ENCODE measurements around the gene DCC. TPM values are rescaled to one million over a fixed set of nuclear protein-coding genes. Genes with fewer than 3 reads are reported as not detected.

Gene DCC
- total RNA-seq, 6 experiments from 2014 or later, result not detected

DNA sequence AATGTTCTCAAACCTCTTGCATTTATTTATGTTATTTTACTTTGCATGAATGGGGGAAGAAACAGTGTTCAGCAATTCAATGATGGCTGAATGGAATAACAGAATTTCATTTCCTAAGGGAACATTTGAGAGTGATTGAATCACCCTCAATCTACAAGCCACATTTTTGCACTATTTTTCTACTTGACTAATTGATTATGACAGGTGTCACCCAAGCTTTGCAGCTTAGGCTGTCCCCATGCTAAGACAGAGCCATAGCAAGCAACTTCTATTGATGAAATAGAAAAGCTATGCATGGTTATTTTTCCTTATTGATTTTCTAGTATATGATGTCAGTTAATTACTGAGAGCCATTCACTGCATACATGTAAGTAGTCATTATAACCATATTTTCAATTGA, 795.7 kb downstream of the DCC start:
- TF ChIP-seq, protein P1, sequence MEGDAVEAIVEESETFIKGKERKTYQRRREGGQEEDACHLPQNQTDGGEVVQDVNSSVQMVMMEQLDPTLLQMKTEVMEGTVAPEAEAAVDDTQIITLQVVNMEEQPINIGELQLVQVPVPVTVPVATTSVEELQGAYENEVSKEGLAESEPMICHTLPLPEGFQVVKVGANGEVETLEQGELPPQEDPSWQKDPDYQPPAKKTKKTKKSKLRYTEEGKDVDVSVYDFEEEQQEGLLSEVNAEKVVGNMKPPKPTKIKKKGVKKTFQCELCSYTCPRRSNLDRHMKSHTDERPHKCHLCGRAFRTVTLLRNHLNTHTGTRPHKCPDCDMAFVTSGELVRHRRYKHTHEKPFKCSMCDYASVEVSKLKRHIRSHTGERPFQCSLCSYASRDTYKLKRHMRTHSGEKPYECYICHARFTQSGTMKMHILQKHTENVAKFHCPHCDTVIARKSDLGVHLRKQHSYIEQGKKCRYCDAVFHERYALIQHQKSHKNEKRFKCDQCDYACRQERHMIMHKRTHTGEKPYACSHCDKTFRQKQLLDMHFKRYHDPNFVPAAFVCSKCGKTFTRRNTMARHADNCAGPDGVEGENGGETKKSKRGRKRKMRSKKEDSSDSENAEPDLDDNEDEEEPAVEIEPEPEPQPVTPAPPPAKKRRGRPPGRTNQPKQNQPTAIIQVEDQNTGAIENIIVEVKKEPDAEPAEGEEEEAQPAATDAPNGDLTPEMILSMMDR (IDR thresholded peaks at IDR 0.05), result no peak
- Mint-ChIP-seq H3K4me1 (ENCODE audit: low read depth) (no peaks in the 10 kb centered on the region), H3K27ac (no peak overlapping the region), H3K4me3 (no peak overlapping the region), H3K9me3 (peaks cover 32% of the 10 kb centered on the region), H3K36me3 (ENCODE audit: low read depth) (no peaks in the 10 kb centered on the region), H3K27me3 (ENCODE audit: insufficient read depth) (no peaks in the 10 kb centered on the region)
- DNase-seq, result no peak

DNA sequence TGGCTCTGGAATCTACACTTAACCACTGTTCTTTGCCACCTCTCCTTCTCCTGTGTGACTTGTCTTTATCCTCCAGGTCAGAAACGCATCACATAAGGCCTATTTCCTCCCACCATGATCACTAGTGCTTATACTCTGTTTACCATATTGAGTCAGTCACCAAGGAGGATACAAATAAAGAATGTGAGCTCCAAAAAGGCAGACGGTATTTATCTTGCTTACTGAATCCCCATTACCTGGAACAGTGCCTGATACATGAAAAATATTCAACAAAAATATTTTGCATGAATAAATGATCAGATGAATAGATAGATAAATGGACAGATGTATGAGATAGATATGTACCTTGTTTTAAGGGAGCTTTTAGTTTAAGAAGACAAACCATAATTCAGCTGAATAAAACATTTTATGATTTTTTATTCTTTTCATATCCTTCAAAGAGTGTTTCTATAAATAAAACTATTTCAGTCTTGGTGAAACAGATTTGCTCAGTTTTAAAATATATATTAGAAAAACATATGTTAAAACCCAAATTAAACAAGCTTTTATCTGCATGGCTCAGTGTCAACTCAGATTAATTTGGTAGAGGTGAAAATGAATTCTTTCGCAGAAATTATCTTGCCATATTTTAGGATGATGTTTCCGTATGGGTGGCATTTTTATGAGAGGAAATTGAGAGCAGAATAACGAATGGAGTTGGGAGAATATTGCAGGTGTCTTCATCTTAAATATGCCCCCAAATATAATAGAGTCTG, 799.9 kb downstream of the DCC start:
- no peak for DNase-seq
- H3K27ac Mint-ChIP-seq, result no peak overlapping the region
- TF ChIP-seq, protein P1 (IDR thresholded peaks at IDR 0.05), result no peak
- no peaks in the 10 kb centered on the region for H3K4me1 Mint-ChIP-seq (ENCODE audit: low read depth)
- H3K4me3 Mint-ChIP-seq, result no peak overlapping the region
- no peaks in the 10 kb centered on the region for H3K27me3 Mint-ChIP-seq (ENCODE audit: insufficient read depth)
- no peaks in the 10 kb centered on the region for H3K36me3 Mint-ChIP-seq (ENCODE audit: low read depth)
- peaks cover 33% of the 10 kb centered on the region for H3K9me3 Mint-ChIP-seq

DNA sequence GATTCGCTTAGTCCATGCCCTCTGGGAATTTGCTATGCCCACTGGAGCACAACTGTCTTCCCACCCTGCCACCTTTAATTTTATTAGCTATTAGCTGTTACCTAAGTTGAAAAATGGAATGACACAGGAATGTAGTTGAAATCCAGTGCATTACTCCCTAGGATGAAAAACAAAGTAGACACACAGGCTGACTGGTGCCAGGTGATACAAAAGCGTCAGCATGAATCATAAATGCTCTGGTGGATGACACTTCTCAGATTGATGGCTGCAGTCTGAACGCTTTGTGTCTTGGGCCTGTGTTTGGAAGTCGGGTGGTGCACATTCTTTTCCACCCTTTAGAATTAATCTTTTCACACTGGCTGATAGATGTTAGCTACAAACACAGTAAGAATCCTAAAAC, 802.0 kb downstream of the DCC start:
- Mint-ChIP-seq H3K9me3 (peaks cover 36% of the 10 kb centered on the region), H3K4me1 (ENCODE audit: low read depth) (no peaks in the 10 kb centered on the region), H3K4me3 (no peak overlapping the region), H3K27me3 (ENCODE audit: insufficient read depth) (no peaks in the 10 kb centered on the region), H3K27ac (no peak overlapping the region), H3K36me3 (ENCODE audit: low read depth) (no peaks in the 10 kb centered on the region)
- no peak for DNase-seq
- TF ChIP-seq, protein P1 (IDR thresholded peaks at IDR 0.05), result no peak

DNA sequence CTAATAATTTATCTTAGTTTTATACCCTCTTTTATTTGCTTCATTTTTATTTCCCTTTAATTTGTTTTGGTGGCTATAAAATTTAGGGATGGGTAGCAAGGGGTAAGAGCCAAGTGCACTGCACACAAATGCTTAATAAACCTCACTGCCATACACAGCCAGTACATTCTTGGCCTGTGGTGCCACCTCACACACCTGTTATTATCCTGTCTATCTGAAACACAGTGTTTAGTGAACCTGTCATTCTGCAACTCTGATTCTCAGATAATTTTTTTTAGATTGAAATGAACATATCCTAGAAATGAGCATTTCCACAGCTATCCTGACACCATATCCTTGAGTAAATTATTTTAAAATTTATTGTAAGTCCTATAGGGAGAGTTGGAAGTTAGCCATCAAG, 807.5 kb downstream of the DCC start:
- peaks cover 35% of the 10 kb centered on the region for H3K9me3 Mint-ChIP-seq
- H3K27me3 Mint-ChIP-seq (ENCODE audit: insufficient read depth), result no peaks in the 10 kb centered on the region
- DNase-seq, result no peak
- no peak overlapping the region for H3K4me3 Mint-ChIP-seq
- H3K27ac Mint-ChIP-seq, result no peak overlapping the region
- peaks cover 6% of the 10 kb centered on the region; the same call in 1 of the 2 replicates for H3K36me3 Mint-ChIP-seq (ENCODE audit: low read depth)
- H3K4me1 Mint-ChIP-seq (ENCODE audit: low read depth), result no peaks in the 10 kb centered on the region
- TF ChIP-seq, protein P1 (IDR thresholded peaks at IDR 0.05), result no peak

DNA sequence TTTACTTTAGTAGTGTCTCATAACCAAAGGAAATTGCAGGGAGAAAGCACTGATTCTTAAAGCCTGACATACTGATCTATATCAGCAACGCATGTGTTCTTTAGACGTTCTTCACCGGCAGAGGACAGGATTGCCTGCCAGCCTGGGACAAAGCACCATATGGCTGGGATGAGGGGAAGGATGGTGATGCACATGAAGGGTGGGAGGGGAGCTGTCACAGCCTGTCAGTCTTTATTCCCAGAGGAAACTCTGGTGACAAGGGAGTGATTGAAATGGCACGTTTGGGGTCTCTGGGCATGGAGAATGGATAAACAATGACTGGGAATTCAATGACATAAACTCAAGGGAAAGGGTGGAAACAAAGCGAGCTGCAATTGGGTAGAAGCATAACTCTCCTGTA, 808.1 kb downstream of the DCC start:
- Mint-ChIP-seq H3K27ac (no peak overlapping the region), H3K9me3 (peaks cover 41% of the 10 kb centered on the region)

More for the DNA sequence above, 808.1 kb downstream of the DCC start:
- DNase-seq, result no peak
- H3K27me3 Mint-ChIP-seq (ENCODE audit: insufficient read depth), result no peaks in the 10 kb centered on the region
- H3K36me3 Mint-ChIP-seq (ENCODE audit: low read depth), result peaks cover 6% of the 10 kb centered on the region; the same call in 1 of the 2 replicates
- no peak overlapping the region for H3K4me3 Mint-ChIP-seq
- H3K4me1 Mint-ChIP-seq (ENCODE audit: low read depth), result no peaks in the 10 kb centered on the region
- TF ChIP-seq, protein P1 (IDR thresholded peaks at IDR 0.05), result no peak

All from HFFc6 (cell line).